ENCODE data around the gene PIK3CD. TPM values are rescaled to one million over a fixed set of nuclear protein-coding genes. Genes with fewer than 3 reads are reported as not detected.
"Not testable (repeated sequence)": the region's sequence is repeated elsewhere in the genome, so short reads cannot be mapped to it uniquely, and the experiment has no call there.

PIK3CD gene
- total RNA-seq, 1 donor from 2014 or later, result 15.7 TPM

DNA sequence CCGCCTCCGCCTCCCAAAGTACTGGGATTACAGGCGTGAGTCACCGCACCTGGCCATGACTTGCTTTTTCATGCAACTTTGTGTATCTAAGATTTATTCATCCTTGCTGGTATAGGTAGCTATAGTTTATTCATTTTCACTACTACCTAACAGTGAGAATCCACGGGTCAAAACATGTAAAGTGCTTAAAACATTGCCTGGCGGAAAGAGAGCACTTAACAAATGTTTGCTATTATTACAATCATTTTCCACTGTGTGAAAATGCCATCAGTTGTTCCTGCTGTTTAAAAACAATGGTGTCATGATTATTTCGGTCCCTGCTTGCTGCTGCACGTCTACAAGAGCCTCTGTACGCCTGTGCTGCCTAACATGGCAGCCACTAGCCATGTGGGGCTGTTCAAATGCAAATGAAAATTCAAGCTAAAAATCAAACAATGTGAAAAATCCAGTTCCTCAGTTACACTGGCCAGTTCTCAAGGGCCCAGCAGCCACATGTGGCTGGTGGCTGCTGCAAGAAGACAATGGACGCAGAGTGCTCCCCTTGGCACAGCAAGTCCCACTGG is 107.1 kb downstream of the PIK3CD start:
- TF ChIP-seq, protein P1, sequence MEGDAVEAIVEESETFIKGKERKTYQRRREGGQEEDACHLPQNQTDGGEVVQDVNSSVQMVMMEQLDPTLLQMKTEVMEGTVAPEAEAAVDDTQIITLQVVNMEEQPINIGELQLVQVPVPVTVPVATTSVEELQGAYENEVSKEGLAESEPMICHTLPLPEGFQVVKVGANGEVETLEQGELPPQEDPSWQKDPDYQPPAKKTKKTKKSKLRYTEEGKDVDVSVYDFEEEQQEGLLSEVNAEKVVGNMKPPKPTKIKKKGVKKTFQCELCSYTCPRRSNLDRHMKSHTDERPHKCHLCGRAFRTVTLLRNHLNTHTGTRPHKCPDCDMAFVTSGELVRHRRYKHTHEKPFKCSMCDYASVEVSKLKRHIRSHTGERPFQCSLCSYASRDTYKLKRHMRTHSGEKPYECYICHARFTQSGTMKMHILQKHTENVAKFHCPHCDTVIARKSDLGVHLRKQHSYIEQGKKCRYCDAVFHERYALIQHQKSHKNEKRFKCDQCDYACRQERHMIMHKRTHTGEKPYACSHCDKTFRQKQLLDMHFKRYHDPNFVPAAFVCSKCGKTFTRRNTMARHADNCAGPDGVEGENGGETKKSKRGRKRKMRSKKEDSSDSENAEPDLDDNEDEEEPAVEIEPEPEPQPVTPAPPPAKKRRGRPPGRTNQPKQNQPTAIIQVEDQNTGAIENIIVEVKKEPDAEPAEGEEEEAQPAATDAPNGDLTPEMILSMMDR (IDR thresholded peaks at IDR 0.05; ENCODE audit: unreplicated experiment), result no peak
- H3K27me3 Mint-ChIP-seq, result no peaks in the 10 kb centered on the region
- no peak for DNase-seq (ENCODE audit: low spot score, unreplicated experiment)
- H3K4me1 Mint-ChIP-seq (ENCODE audit: low read depth), result peaks cover 40% of the 10 kb centered on the region
- H3K4me3 Mint-ChIP-seq (ENCODE audit: low read depth), result no peak overlapping the region
- H3K9me3 Mint-ChIP-seq (ENCODE audit: low read depth), result no peaks in the 10 kb centered on the region
- H3K27ac Mint-ChIP-seq, result peak overlapping the region; percentile 84
- H3K36me3 Mint-ChIP-seq (ENCODE audit: insufficient read depth), result peaks cover 12% of the 10 kb centered on the region

DNA sequence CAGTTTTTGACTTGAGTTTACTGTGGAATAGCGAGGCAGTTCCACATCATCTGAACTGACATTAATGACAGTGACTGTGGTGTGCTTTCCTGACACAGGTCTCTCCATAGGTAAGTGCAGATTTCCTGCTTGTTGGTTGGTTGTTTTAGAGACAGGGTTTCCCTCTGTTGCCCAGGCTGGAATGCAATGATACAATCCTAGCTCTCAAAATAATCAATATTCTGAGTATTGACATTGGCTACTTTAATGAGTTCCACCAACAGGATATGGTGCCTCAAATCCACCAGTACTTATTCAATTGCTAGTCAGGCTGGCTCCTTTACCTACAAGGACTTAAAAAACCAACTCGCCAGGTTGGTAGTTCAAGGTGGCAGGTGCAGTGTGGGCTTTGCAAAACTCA is 108.4 kb downstream of the PIK3CD start:
- peaks cover 12% of the 10 kb centered on the region for H3K36me3 Mint-ChIP-seq (ENCODE audit: insufficient read depth)
- TF ChIP-seq, protein P1 (IDR thresholded peaks at IDR 0.05; ENCODE audit: unreplicated experiment), result no peak
- no peak for DNase-seq (ENCODE audit: low spot score, unreplicated experiment)
- no peaks in the 10 kb centered on the region for H3K9me3 Mint-ChIP-seq (ENCODE audit: low read depth)
- H3K27me3 Mint-ChIP-seq, result no peaks in the 10 kb centered on the region
- H3K4me1 Mint-ChIP-seq (ENCODE audit: low read depth), result peaks cover 40% of the 10 kb centered on the region
- peak overlapping the region; percentile 92 for H3K27ac Mint-ChIP-seq
- no peak overlapping the region for H3K4me3 Mint-ChIP-seq (ENCODE audit: low read depth)

DNA sequence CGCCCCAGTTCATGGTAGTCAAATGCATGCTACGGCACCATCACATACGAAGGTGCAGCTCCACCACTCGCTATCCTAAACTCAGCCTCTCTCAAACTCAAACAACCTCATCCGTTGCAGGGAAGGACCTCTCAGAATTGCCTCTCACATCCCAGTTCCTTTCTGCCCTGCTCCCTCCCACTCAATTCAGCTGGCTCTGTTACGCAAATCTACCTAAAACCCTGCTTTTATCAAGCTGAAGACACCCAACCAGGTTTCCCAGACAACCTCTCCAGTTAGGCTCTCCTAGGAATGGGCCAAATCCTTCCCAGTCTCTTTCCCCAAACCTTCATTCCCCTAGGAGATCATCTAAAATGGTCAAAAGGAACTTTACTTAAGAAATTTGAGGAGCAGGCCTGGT is 109.3 kb downstream of the PIK3CD start:
- TF ChIP-seq, protein P1 (IDR thresholded peaks at IDR 0.05; ENCODE audit: unreplicated experiment), result no peak
- H3K9me3 Mint-ChIP-seq (ENCODE audit: low read depth), result no peaks in the 10 kb centered on the region
- H3K4me3 Mint-ChIP-seq (ENCODE audit: low read depth), result no peak overlapping the region
- H3K4me1 Mint-ChIP-seq (ENCODE audit: low read depth), result peaks cover 31% of the 10 kb centered on the region
- H3K27me3 Mint-ChIP-seq, result no peaks in the 10 kb centered on the region
- no peak overlapping the region for H3K27ac Mint-ChIP-seq
- H3K36me3 Mint-ChIP-seq (ENCODE audit: insufficient read depth), result peaks cover 12% of the 10 kb centered on the region
- no peak for DNase-seq (ENCODE audit: low spot score, unreplicated experiment)

DNA sequence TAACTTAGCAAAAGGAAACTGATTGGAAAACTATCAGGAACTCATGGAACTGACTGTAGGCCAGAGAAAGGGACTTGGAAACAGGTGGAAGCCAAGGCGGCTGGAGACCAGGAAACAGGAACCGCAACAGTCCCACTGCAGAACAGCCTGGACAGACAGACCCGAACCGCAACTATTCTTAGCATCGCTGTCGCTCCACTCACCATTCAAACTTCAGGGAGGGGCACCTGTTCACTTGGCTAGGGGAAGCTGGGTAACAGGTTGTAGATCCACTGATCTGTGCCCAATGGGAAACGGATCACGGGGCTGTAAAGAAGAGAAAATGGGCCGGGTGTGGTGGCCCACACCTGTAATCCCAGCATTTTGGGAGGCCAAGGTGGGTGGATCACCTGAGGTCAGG is 110.3 kb downstream of the PIK3CD start:
- Mint-ChIP-seq H3K4me1 (ENCODE audit: low read depth) (peaks cover 23% of the 10 kb centered on the region), H3K27me3 (no peaks in the 10 kb centered on the region), H3K4me3 (ENCODE audit: low read depth) (no peak overlapping the region), H3K9me3 (ENCODE audit: low read depth) (no peaks in the 10 kb centered on the region), H3K27ac (peak overlapping the region; percentile 33), H3K36me3 (ENCODE audit: insufficient read depth) (peaks cover 12% of the 10 kb centered on the region)
- DNase-seq (ENCODE audit: low spot score, unreplicated experiment), result no peak
- TF ChIP-seq, protein P1 (IDR thresholded peaks at IDR 0.05; ENCODE audit: unreplicated experiment), result no peak

DNA sequence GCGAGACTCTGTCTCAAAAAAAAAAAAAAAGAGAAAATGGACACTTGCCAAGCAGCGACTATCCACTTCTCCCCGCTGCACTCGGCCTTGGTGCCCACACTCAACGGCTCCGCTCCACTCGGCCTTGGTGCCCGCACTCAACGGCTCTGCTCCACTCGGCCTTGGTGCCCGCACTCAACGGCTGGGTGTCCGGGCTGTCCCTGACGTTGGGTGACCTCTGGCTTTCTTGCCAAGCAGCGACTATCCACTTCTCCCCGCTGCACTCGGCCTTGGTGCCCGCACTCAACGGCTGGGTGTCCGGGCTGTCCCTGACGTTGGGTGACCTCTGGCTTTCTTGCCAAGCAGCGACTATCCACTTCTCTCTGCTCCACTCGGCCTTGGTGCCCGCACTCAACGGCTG is 110.9 kb downstream of the PIK3CD start:
- not testable (repeated sequence) for DNase-seq (ENCODE audit: low spot score, unreplicated experiment); H3K27me3 Mint-ChIP-seq; H3K27ac Mint-ChIP-seq; H3K9me3 Mint-ChIP-seq (ENCODE audit: low read depth); H3K4me3 Mint-ChIP-seq (ENCODE audit: low read depth)
- H3K4me1 Mint-ChIP-seq (ENCODE audit: low read depth), result peaks cover 23% of the 10 kb centered on the region
- peaks cover 12% of the 10 kb centered on the region for H3K36me3 Mint-ChIP-seq (ENCODE audit: insufficient read depth)

DNA sequence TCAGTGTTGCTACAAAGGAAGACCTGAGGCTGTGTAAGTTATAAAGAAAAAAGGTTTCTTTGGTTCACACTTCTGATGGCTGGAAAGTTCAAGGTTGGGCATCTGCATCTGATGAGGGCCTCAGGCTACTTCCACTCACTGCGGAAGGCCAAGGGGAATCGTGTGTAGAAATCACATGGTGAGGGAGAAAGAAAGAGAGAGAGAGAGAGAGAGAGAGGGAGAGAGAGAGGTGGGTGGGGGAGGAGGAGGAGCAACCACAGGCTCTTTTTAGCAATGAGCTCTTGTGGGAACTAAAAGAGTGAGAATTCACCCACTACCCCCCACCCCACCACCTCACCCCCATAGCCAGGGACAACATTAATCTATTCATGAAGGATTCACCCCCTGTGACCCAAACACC is 112.4 kb downstream of the PIK3CD start:
- TF ChIP-seq, protein P1 (IDR thresholded peaks at IDR 0.05; ENCODE audit: unreplicated experiment), result no peak
- Mint-ChIP-seq H3K4me1 (ENCODE audit: low read depth) (peaks cover 19% of the 10 kb centered on the region), H3K4me3 (ENCODE audit: low read depth) (no peak overlapping the region)

More for the DNA sequence above, 112.4 kb downstream of the PIK3CD start:
- Mint-ChIP-seq H3K27ac (no peak overlapping the region), H3K9me3 (ENCODE audit: low read depth) (no peaks in the 10 kb centered on the region), H3K27me3 (no peaks in the 10 kb centered on the region), H3K36me3 (ENCODE audit: insufficient read depth) (peaks cover 10% of the 10 kb centered on the region)
- no peak for DNase-seq (ENCODE audit: low spot score, unreplicated experiment)
